B cell (primary cell): ENCODE measurements around the gene GHRL. TPM values are rescaled to one million over a fixed set of nuclear protein-coding genes. Genes with fewer than 3 reads are reported as not detected.

Experiments used
- ATAC-seq: fragments of 200-7000 bp; cut with Tn5 transposase; one replicate; pipeline ENCODE4 v1.10.0; 2021; ENCODE audit warnings: low read depth, mild to moderate bottlenecking, moderate number of reproducible peaks, moderate library complexity
- CTCF ChIA-PET: fragments of 350-600 bp; sonication (Branson Sonifier 250); formaldehyde crosslinking; loops from one replicate; lab custom pipeline; 2021; ENCODE audit warnings: antibody characterized with exemption, inconsistent platforms; lab: Charles Lee
- POLR2A ChIA-PET: fragments of 350-600 bp; sonication (Branson Sonifier 250); formaldehyde crosslinking; loops from one replicate; lab custom pipeline; 2021; ENCODE audit warnings: antibody characterized with exemption; lab: Charles Lee
- DNase-seq: peaks from one replicate; pipeline ENCODE4 v3.0.0; 2013
- H2AFZ ChIP-seq: 2 replicates; pipeline ENCODE4 v1.6.1; 2012; ENCODE audit warnings: mild to moderate bottlenecking, low read depth, low read length; ENCODE audit not compliant: insufficient read depth, poor library complexity, severe bottlenecking
- H3K27ac ChIP-seq, 2 donors: 1 replicate in 1 of 2; 2 replicates in 1 of 2; pipeline ENCODE4 v1.5.1; 2012 to 2013; ENCODE audit warnings: low read length in 2 of 2, mild to moderate bottlenecking in 2 of 2, moderate library complexity in 1 of 2
- H3K27me3 ChIP-seq, 4 experiments: fragments of 200-600 bp in 1 of 4; sonication (generic) in 1 of 4; replicated peaks in 1 of 4; 1 replicate in 2 of 4; 2 replicates in 2 of 4; pipeline versions ENCODE4 v1.6.1 to v1.7.0; 2013 to 2016; ENCODE audit warnings: low read length in 3 of 4, mild to moderate bottlenecking in 2 of 4, mixed read lengths in 1 of 4, moderate library complexity in 1 of 4; ENCODE audit not compliant: insufficient read depth in 4 of 4, control insufficient read depth in 3 of 4; ENCODE audit errors: control extremely low read depth in 1 of 4
- H3K36me3 ChIP-seq, 2 experiments: replicated peaks in 1 of 2; 1 replicate in 1 of 2; 2 replicates in 1 of 2; pipeline versions ENCODE4 v1.6.1 to v1.7.1; 2013; ENCODE audit warnings: low read length in 1 of 2; ENCODE audit not compliant: insufficient read depth in 2 of 2, control insufficient read depth in 1 of 2; ENCODE audit errors: control extremely low read depth in 1 of 2, extremely low read depth in 1 of 2
- H3K4me1 ChIP-seq, 2 donors: fragments of 200-600 bp in 1 of 2; sonication (generic) in 1 of 2; 1 replicate in 1 of 2; 2 replicates in 1 of 2; pipeline versions ENCODE4 v1.5.1 to v1.6.1; 2013 to 2017; ENCODE audit warnings: low read length in 2 of 2; ENCODE audit not compliant: control insufficient read depth in 2 of 2, insufficient read depth in 2 of 2
- H3K4me2 ChIP-seq: replicated peaks from 2 replicates; pipeline ENCODE3; 2012; ENCODE audit warnings: mild to moderate bottlenecking, low read depth, low read length; ENCODE audit not compliant: poor library complexity, severe bottlenecking
- H3K4me3 ChIP-seq, 5 experiments: fragments of 200-600 bp in 1 of 5; sonication (generic) in 1 of 5; 1 replicate in 3 of 5; 2 replicates in 2 of 5; pipeline versions ENCODE4 v1.5.1 to v1.7.0; 2011 to 2016; ENCODE audit warnings: low read length in 4 of 5, mild to moderate bottlenecking in 4 of 5, low read depth in 2 of 5, control low read depth in 1 of 5, moderate library complexity in 1 of 5; ENCODE audit not compliant: insufficient read depth in 1 of 5; ENCODE audit errors: control extremely low read depth in 1 of 5, extremely low read depth in 1 of 5
- H3K79me2 ChIP-seq: fragments of 200-600 bp; sonication (generic); one replicate; pipeline ENCODE4 v1.6.0; 2016; ENCODE audit warnings: low read length; ENCODE audit not compliant: control insufficient read depth, insufficient read depth
- H3K9ac ChIP-seq: fragments of 200-600 bp; sonication (generic); 2 replicates; pipeline ENCODE4 v1.6.1; 2017; ENCODE audit warnings: mild to moderate bottlenecking, low read length, moderate library complexity
- H3K9me3 ChIP-seq, 3 donors: one replicate each; pipeline versions ENCODE4 v1.6.1 to v1.7.1; 2013; ENCODE audit warnings: low read length in 2 of 3; ENCODE audit not compliant: control insufficient read depth in 2 of 3, insufficient read depth in 1 of 3; ENCODE audit errors: control extremely low read depth in 1 of 3
- H4K20me1 ChIP-seq: 2 replicates; pipeline ENCODE4 v1.6.0; 2012; ENCODE audit warnings: mild to moderate bottlenecking, low read length; ENCODE audit not compliant: insufficient read depth, control insufficient read depth, poor library complexity, severe bottlenecking
- H3K27ac Mint-ChIP-seq: one replicate; pipeline ENCODE4 v1.8.0; 2021; ENCODE audit warnings: mixed read lengths
- H3K27me3 Mint-ChIP-seq: one replicate; pipeline ENCODE4 v1.8.0; 2021; ENCODE audit warnings: mixed read lengths
- H3K4me1 Mint-ChIP-seq: one replicate; pipeline ENCODE4 v1.8.0; 2021; ENCODE audit warnings: mixed read lengths
- H3K4me3 Mint-ChIP-seq: one replicate; pipeline ENCODE4 v1.8.0; 2021; ENCODE audit warnings: mixed read lengths
- H3K9me3 Mint-ChIP-seq: one replicate; pipeline ENCODE4 v1.8.0; 2022; ENCODE audit warnings: mixed read lengths; ENCODE audit not compliant: insufficient read depth
- EZH2 ChIP-seq: IDR thresholded peaks from 2 replicates; pipeline ENCODE4 v1.6.1; 2012; ENCODE audit warnings: borderline replicate concordance, low read depth, mild to moderate bottlenecking, moderate library complexity, low read length; ENCODE audit not compliant: insufficient read depth, poor library complexity, severe bottlenecking
- WGBS: methylation state at CpG from one replicate; pipeline ENCODE4 v1.1.5; 2013; ENCODE audit warnings: missing lambda C conversion rate; ENCODE audit not compliant: insufficient coverage; 5-methylcytosine and 5-hydroxymethylcytosine counted together
- intact Hi-C: fragments of 100-400 bp; cut with micrococcal nuclease; formaldehyde crosslinking; loops from one replicate; pipeline ENCODE4 v1.10.0; 2022
- polyA plus RNA-seq: library from polyadenylated mRNA; depleted of rRNA; stranded (reverse); fragments of >200 nt; gene quantifications from 2 replicates; pipeline ENCODE4 v1.2.3, GENCODE V29; 2012
- total RNA-seq, 2 donors: library from RNA; stranded (reverse); fragments of 120-200 nt in 1 of 2; gene quantifications; 1 replicate in 1 of 2; 2 replicates in 1 of 2; pipeline versions ENCODE4 v1.2.3 to v1.2.4, GENCODE V29; 2013 to 2022
- TF ChIP-seq, protein P1 (sequence below): fragments of 200-600 bp; IDR thresholded peaks from one replicate; pipeline ENCODE4 v1.8.0; 2022; ENCODE audit warnings: antibody characterized with exemption, mild to moderate bottlenecking

The GHRL gene
- total and polyA plus RNA-seq, 2 donors (not counting 1 experiment from before 2014, with no cell fraction given) = 2.8 to 3.0 TPM

DNA sequence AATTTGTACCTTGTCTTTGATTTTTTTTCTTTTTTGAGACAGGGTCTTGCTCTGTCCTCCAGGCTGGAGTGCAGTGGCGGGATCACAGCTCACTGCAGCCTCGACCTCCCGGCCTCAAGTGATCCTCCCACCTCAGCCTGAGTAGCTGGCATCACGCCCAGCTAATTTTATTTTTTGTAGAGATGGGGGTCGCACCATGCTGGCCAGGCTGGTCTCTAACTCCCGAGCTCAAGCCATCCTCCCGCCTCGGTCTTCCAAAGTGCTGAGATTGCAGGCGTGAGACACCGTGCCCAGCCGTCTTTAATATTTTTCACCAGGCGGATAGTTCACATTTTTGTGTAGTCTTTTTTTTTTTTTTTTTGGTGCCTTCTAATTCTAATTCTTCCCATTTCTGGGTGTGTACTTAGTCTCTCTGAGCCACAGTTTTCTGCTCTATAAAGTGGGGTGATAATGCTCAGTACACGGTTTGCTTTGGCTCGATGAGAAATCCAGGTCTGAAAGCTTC lies 45.0 kb downstream of the GHRL start:
- CTCF ChIA-PET = interaction anchor here (0.7 to 1.8 kb wide), 7 partner anchors 16 to 260 kb away, joined by 3 to 5 read pairs (median 4); no protein-coding TSS in a partner anchor
- Histone ChIP-seq H3K27ac (peak overlapping the region; percentile 70 to 78), H3K4me3 (peak overlapping the region; percentile 44 to 85 (median 81)), H3K36me3 (peaks cover 7 to 19% of the 10 kb centered on the region in 2 experiments), H3K79me2 (peaks cover 51% of the 10 kb centered on the region), H3K9me3 (peaks cover 5 to 17% (median 15%) of the 10 kb centered on the region in 3 donors), H4K20me1 (peaks cover 27% of the 10 kb centered on the region), H3K4me1 (peaks cover 25 to 28% of the 10 kb centered on the region in 2 donors), H3K4me2 (peak overlapping the region; percentile 96), H3K27me3 (no peaks in the 10 kb centered on the region), H2AFZ (peak overlapping the region; percentile 88), H3K9ac (peak overlapping the region; percentile 93)
- POLR2A ChIA-PET = interaction anchor here (0.6 to 1.7 kb wide), 13 partner anchors 8 to 851 kb away, joined by 3 to 9 read pairs (median 5); partner anchors contain the start of genes SEC13, SETD5 and VHL
- Mint-ChIP-seq H3K27ac (peak overlapping the region; percentile 92), H3K4me1 (peaks cover 38% of the 10 kb centered on the region), H3K27me3 (no peaks in the 10 kb centered on the region), H3K9me3 (peaks cover 9% of the 10 kb centered on the region), H3K4me3 (peak overlapping the region; percentile 95)
- TF ChIP-seq, protein P1, sequence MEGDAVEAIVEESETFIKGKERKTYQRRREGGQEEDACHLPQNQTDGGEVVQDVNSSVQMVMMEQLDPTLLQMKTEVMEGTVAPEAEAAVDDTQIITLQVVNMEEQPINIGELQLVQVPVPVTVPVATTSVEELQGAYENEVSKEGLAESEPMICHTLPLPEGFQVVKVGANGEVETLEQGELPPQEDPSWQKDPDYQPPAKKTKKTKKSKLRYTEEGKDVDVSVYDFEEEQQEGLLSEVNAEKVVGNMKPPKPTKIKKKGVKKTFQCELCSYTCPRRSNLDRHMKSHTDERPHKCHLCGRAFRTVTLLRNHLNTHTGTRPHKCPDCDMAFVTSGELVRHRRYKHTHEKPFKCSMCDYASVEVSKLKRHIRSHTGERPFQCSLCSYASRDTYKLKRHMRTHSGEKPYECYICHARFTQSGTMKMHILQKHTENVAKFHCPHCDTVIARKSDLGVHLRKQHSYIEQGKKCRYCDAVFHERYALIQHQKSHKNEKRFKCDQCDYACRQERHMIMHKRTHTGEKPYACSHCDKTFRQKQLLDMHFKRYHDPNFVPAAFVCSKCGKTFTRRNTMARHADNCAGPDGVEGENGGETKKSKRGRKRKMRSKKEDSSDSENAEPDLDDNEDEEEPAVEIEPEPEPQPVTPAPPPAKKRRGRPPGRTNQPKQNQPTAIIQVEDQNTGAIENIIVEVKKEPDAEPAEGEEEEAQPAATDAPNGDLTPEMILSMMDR = no peak
- TF ChIP-seq EZH2 = no peak
- DNase-seq = no peak
- intact Hi-C loops = loop anchor here (1.0 to 5.0 kb wide), 16 partner anchors 23 to 851 kb away; partner anchors contain the start of genes ARPC4, BRK1, BRPF1 and CRELD1
- ATAC-seq = no peak
- 52% methylated on average over 7 of the region's 14 CpGs for WGBS

DNA sequence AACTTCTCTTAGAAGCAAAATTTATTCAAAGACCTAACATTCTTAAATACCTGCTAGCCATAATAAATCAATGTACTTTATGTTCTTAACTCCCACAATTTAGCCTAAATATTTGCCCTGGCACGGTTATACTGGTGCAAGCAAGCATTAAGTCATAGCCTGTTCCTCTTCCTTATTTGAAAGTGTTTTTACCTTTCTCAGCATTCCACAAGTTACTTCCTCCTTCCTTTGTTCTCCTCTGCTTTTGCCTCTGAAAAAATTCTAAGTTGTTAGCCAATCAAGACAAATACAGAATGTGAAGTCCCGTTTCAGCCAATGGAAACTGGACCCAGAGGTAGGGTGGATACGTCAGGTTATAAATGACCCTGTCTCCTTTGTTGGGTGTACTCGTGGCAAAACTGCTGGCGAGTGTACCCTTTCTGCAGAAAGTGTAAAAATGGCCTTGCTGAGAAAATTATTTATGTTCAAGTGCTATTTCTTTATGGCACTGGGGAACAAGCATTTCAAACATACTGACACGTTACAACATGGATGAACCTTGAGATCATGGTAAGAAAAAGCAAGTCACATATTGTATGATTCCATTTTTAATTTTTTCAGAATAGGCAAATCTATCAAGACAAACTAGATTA lies 47.5 kb downstream of the GHRL start:
- Mint-ChIP-seq H3K4me1 (peaks cover 29% of the 10 kb centered on the region), H3K27me3 (no peaks in the 10 kb centered on the region), H3K4me3 (no peak overlapping the region), H3K9me3 (peaks cover 9% of the 10 kb centered on the region), H3K27ac (no peak overlapping the region)
- H3K4me1 ChIP-seq = peaks cover 14 to 29% of the 10 kb centered on the region in 2 donors
- no peak overlapping the region for H3K9ac ChIP-seq
- peaks cover 32% of the 10 kb centered on the region for H3K79me2 ChIP-seq
- H4K20me1 ChIP-seq = peaks cover 14% of the 10 kb centered on the region
- H3K4me3 ChIP-seq = no peak overlapping the region
- 94% methylated on average over 6 of the region's 6 CpGs for WGBS
- ChIA-PET POLR2A (interaction anchor here (0.6 kb wide), 1 partner anchor 96 kb away, joined by 4 read pairs; no protein-coding TSS in a partner anchor), CTCF (no interaction called here)
- H3K4me2 ChIP-seq = no peak overlapping the region
- H3K27me3 ChIP-seq = no peaks in the 10 kb centered on the region
- TF ChIP-seq, protein P1 = no peak
- no peak for TF ChIP-seq EZH2
- H3K36me3 ChIP-seq = peaks cover 3 to 15% of the 10 kb centered on the region in 2 experiments
- intact Hi-C loops = loop anchor here (5.0 kb wide), 4 partner anchors 298 to 403 kb away; partner anchors contain the start of genes CRELD1, JAGN1 and RPUSD3
- DNase-seq (no peak), ATAC-seq (no peak)
- no peak overlapping the region for H2AFZ ChIP-seq
- no peak overlapping the region for H3K27ac ChIP-seq
- H3K9me3 ChIP-seq = peaks cover 5 to 17% (median 15%) of the 10 kb centered on the region in 3 donors
